OCI-LY7 (cell line): ENCODE measurements around the gene SESN2.

ENCODE experiments used
- EZH2phosphoT487 ChIP-seq: fragments of 200-600 bp; sonication (generic); IDR thresholded peaks from 2 replicates; pipeline ENCODE4 v1.6.1; 2018; ENCODE audit warnings: low read depth, borderline replicate concordance, mild to moderate bottlenecking, mixed run types, antibody characterized with exemption, low read length, moderate library complexity, mixed read lengths
- TF ChIP-seq, protein P1 (sequence below): fragments of 200-600 bp; sonication (generic); conservative IDR thresholded peaks from 2 replicates; pipeline ENCODE4 v1.5.1; 2014; ENCODE audit warnings: mild to moderate bottlenecking, antibody characterized with exemption, low read length, moderate library complexity, mixed read lengths

GRCh38 chr1:28236656-28237322 lies 22.5 kb upstream of the SESN2 start:
- TF ChIP-seq, protein P1, sequence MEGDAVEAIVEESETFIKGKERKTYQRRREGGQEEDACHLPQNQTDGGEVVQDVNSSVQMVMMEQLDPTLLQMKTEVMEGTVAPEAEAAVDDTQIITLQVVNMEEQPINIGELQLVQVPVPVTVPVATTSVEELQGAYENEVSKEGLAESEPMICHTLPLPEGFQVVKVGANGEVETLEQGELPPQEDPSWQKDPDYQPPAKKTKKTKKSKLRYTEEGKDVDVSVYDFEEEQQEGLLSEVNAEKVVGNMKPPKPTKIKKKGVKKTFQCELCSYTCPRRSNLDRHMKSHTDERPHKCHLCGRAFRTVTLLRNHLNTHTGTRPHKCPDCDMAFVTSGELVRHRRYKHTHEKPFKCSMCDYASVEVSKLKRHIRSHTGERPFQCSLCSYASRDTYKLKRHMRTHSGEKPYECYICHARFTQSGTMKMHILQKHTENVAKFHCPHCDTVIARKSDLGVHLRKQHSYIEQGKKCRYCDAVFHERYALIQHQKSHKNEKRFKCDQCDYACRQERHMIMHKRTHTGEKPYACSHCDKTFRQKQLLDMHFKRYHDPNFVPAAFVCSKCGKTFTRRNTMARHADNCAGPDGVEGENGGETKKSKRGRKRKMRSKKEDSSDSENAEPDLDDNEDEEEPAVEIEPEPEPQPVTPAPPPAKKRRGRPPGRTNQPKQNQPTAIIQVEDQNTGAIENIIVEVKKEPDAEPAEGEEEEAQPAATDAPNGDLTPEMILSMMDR, result no peak
- no peak for TF ChIP-seq EZH2phosphoT487
